CD4-positive, CD25-positive, alpha-beta regulatory T cell (primary cell): ENCODE measurements around the gene NUDT1. TPM values are rescaled to one million over a fixed set of nuclear protein-coding genes. Genes with fewer than 3 reads are reported as not detected.

ENCODE experiments used
- ATAC-seq, 2 donors: fragments of 150-1000 bp; cut with Tn5 transposase; one replicate each; pipeline ENCODE4 v1.10.0; 2021; ENCODE audit warnings: low read depth in 2 of 2, moderate number of reproducible peaks in 2 of 2, moderate library complexity in 1 of 2
- DNase-seq, 3 donors: peaks; one replicate each; pipeline versions ENCODE4 v3.0.0 to v3.0.0-alpha.2; 2012 to 2022; ENCODE audit warnings: mixed read lengths in 1 of 3
- H3K27ac ChIP-seq: one replicate; pipeline ENCODE4 v1.7.0; 2013; ENCODE audit warnings: mild to moderate bottlenecking, low read length; ENCODE audit not compliant: insufficient read depth, poor library complexity, severe bottlenecking
- H3K27me3 ChIP-seq: one replicate; pipeline ENCODE4 v1.7.0; 2013; ENCODE audit warnings: low read length; ENCODE audit not compliant: control insufficient read depth, insufficient read depth
- H3K36me3 ChIP-seq: one replicate; pipeline ENCODE4 v1.7.0; 2013; ENCODE audit warnings: mild to moderate bottlenecking, low read length, moderate library complexity; ENCODE audit not compliant: control insufficient read depth, insufficient read depth
- H3K4me1 ChIP-seq: 2 replicates; pipeline ENCODE4 v1.7.0; 2013; ENCODE audit warnings: mild to moderate bottlenecking, low read length; ENCODE audit not compliant: insufficient read depth, control insufficient read depth, poor library complexity, severe bottlenecking
- H3K4me3 ChIP-seq: one replicate; pipeline ENCODE4 v1.7.0; 2013; ENCODE audit warnings: low read depth, mild to moderate bottlenecking, low read length, moderate library complexity
- H3K9me3 ChIP-seq, 2 experiments: 1 replicate in 1 of 2; 2 replicates in 1 of 2; pipeline ENCODE4 v1.7.0; 2013; ENCODE audit warnings: low read length in 2 of 2, mild to moderate bottlenecking in 1 of 2, moderate library complexity in 1 of 2; ENCODE audit not compliant: control insufficient read depth in 2 of 2
- H3K27ac Mint-ChIP-seq, 3 donors: one replicate each; pipeline ENCODE4 v1.8.0; 2020 to 2022; ENCODE audit warnings: mild to moderate bottlenecking in 3 of 3, mixed read lengths in 3 of 3, moderate library complexity in 2 of 3
- H3K27me3 Mint-ChIP-seq: one replicate; pipeline ENCODE4 v1.8.0; 2022; ENCODE audit warnings: mild to moderate bottlenecking, mixed read lengths
- H3K36me3 Mint-ChIP-seq: one replicate; pipeline ENCODE4 v1.8.0; 2020; ENCODE audit warnings: mixed read lengths
- H3K4me1 Mint-ChIP-seq, 4 donors: one replicate each; pipeline ENCODE4 v1.8.0; 2020 to 2022; ENCODE audit warnings: mixed read lengths in 4 of 4, mild to moderate bottlenecking in 1 of 4
- H3K4me3 Mint-ChIP-seq, 4 donors: one replicate each; pipeline ENCODE4 v1.8.0; 2020 to 2022; ENCODE audit warnings: mild to moderate bottlenecking in 4 of 4, mixed read lengths in 4 of 4, moderate library complexity in 3 of 4
- H3K9me3 Mint-ChIP-seq, 7 donors: one replicate each; pipeline ENCODE4 v1.8.0; 2020 to 2022; ENCODE audit warnings: mixed read lengths in 7 of 7, mild to moderate bottlenecking in 3 of 7, moderate library complexity in 2 of 7
- polyA plus RNA-seq, 4 donors: library from polyadenylated mRNA; unstranded; fragments of 300-500 nt; fragmentation: Illumina TruSeq; gene quantifications; one replicate each; pipeline ENCODE4 v1.2.3, GENCODE V29; 2021
- total RNA-seq: library from RNA; stranded (reverse); gene quantifications from one replicate; pipeline ENCODE4 v1.2.3, GENCODE V29; 2022

Gene NUDT1
- total and polyA plus RNA-seq, 5 donors from 2014 or later: 17.5 to 73.7 (median 69.8) TPM

- no peaks in the 10 kb centered on the region for H3K9me3 ChIP-seq
- H3K4me3 ChIP-seq: no peak overlapping the region
- H3K27ac ChIP-seq: no peak overlapping the region
- Mint-ChIP-seq H3K4me3 (no peak overlapping the region), H3K27me3 (no peaks in the 10 kb centered on the region), H3K27ac (no peak overlapping the region), H3K4me1 (no peaks in the 10 kb centered on the region), H3K36me3 (peaks cover 8% of the 10 kb centered on the region), H3K9me3 (no peaks in the 10 kb centered on the region)
- no peaks in the 10 kb centered on the region for H3K4me1 ChIP-seq
- no peaks in the 10 kb centered on the region for H3K27me3 ChIP-seq
- ATAC-seq: no peak
- H3K36me3 ChIP-seq: no peaks in the 10 kb centered on the region
- no peak for DNase-seq
These were observed 29.4 kb downstream of the NUDT1 start for GRCh38 chr7:2271273-2272026.

DNA sequence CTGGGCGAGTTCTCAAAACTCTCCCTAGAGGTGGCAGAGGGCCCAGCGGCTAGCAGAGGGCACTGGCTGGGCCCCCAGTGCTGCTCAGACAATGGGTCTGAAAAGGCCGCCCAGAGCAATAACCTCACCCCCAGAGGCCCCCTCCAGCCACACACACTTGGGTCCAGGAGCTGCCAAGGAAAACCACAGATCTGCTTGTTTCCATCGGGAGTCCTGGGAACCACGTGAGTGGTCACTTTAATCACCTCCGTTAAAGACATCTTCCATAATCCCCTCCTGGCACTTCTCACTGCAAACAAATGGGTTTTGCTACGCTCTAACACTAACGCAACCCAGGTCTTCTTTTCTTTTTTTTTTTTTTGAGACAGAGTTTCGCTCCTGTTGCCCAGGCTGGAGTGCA, 30.0 kb downstream of the NUDT1 start:
- H3K27ac Mint-ChIP-seq: no peak overlapping the region
- H3K9me3 Mint-ChIP-seq: no peaks in the 10 kb centered on the region

DNA sequence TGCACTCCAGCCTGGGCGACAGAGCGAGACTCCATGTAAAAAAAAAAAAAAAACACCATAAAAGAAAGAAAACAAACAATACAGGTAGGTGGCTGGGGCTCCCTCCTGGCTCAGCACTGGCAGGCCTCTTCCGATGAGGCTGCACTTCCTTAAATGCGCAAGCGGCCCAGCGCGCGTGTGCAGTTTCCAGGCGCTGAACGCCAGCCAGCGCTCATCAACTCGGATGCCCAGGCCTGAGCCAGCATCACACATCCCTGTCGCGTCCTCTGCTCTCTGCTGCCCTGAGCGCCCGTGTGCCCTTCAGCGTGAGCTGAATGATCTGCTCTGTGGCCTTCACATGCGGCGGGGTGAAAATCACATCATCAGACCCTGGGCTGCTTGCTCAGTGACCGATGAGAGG, 31.8 kb downstream of the NUDT1 start:
- H3K36me3 Mint-ChIP-seq: peaks cover 17% of the 10 kb centered on the region
- H3K4me3 ChIP-seq: no peak overlapping the region
- no peaks in the 10 kb centered on the region for H3K27me3 ChIP-seq
- H3K4me1 ChIP-seq: no peaks in the 10 kb centered on the region
- H3K27ac Mint-ChIP-seq: no peak overlapping the region
- H3K9me3 Mint-ChIP-seq: no peaks in the 10 kb centered on the region
- no peak overlapping the region for H3K4me3 Mint-ChIP-seq
- no peak overlapping the region for H3K27ac ChIP-seq
- H3K9me3 ChIP-seq: no peaks in the 10 kb centered on the region
- no peaks in the 10 kb centered on the region for H3K4me1 Mint-ChIP-seq
- no peak for DNase-seq
- ATAC-seq: no peak
- no peaks in the 10 kb centered on the region for H3K27me3 Mint-ChIP-seq
- H3K36me3 ChIP-seq: peaks cover 4% of the 10 kb centered on the region

More for the DNA sequence above, 30.0 kb downstream of the NUDT1 start:
- no peaks in the 10 kb centered on the region for H3K27me3 ChIP-seq
- H3K36me3 Mint-ChIP-seq: peaks cover 13% of the 10 kb centered on the region
- H3K27ac ChIP-seq: no peak overlapping the region
- DNase-seq: no peak
- H3K27me3 Mint-ChIP-seq: no peaks in the 10 kb centered on the region
- no peaks in the 10 kb centered on the region for H3K9me3 ChIP-seq
- H3K4me3 ChIP-seq: no peak overlapping the region
- H3K4me1 Mint-ChIP-seq: no peaks in the 10 kb centered on the region
- peaks cover 3% of the 10 kb centered on the region for H3K36me3 ChIP-seq
- H3K4me3 Mint-ChIP-seq: no peak overlapping the region
- no peak for ATAC-seq
- H3K4me1 ChIP-seq: no peaks in the 10 kb centered on the region

GRCh38 chr7:2274666-2275065, 32.6 kb downstream of the NUDT1 start:
- Mint-ChIP-seq H3K9me3 (no peaks in the 10 kb centered on the region), H3K27ac (no peak overlapping the region), H3K4me1 (peaks cover 0 to under 1% (median 0%) of the 10 kb centered on the region in 4 donors), H3K27me3 (no peaks in the 10 kb centered on the region), H3K4me3 (no peak overlapping the region), H3K36me3 (peaks cover 14% of the 10 kb centered on the region)
- Histone ChIP-seq H3K36me3 (peaks cover 4% of the 10 kb centered on the region), H3K4me3 (no peak overlapping the region), H3K27ac (no peak overlapping the region), H3K4me1 (no peaks in the 10 kb centered on the region), H3K9me3 (no peaks in the 10 kb centered on the region), H3K27me3 (no peaks in the 10 kb centered on the region)
- ATAC-seq (no peak), DNase-seq (no peak)

GRCh38 chr7:2275101-2275500, 33.1 kb downstream of the NUDT1 start:
- Mint-ChIP-seq H3K36me3 (peaks cover 14% of the 10 kb centered on the region), H3K27me3 (no peaks in the 10 kb centered on the region), H3K4me3 (no peak overlapping the region), H3K9me3 (no peaks in the 10 kb centered on the region), H3K4me1 (peaks cover 0 to 4% (median under 1%) of the 10 kb centered on the region in 4 donors), H3K27ac (no peak overlapping the region)
- no peak for DNase-seq
- H3K4me3 ChIP-seq: no peak overlapping the region
- no peak overlapping the region for H3K27ac ChIP-seq
- no peaks in the 10 kb centered on the region for H3K4me1 ChIP-seq
- H3K27me3 ChIP-seq: no peaks in the 10 kb centered on the region
- H3K9me3 ChIP-seq: no peaks in the 10 kb centered on the region
- ATAC-seq: no peak
- H3K36me3 ChIP-seq: peaks cover 4% of the 10 kb centered on the region

DNA sequence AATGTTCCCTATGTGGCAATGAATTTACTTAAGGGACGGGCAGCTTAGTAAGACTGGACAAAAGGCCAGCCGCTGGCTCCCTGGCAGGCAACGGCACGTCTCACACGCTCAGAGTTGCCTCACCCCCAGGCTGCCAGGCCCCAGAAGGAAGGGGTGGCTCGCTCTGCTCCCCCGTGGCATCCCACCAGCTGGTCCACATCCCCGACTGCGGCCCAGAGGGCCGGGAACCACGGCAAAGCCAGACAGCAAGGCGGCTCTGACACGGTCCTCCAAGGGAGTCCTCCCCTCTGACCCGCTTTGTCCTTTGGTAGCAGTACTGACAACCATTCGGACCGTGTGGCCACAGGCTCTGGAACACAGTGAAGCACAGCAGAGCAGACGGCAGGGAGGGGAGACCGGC, 34.1 kb downstream of the NUDT1 start:
- H3K27me3 Mint-ChIP-seq: no peaks in the 10 kb centered on the region

DNA sequence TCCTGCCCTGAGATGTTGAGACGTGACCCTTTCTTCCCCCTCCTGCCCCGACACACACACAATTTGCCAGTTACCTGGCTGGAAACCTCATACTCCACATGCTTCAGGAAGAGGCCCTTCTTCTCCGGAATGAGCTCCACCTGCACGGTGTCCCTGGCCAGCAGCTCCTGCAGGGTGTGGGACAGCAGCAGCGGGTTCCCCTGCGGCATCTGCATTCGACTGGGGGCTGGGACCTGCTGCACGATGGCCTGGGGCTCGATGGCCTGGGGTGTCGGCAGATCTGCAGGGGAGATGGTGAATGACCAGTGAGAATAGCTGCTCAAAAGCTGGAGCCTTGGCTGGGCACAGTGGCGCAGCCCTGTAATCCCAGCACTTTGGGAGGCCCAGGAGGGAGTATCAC, 36.0 kb downstream of the NUDT1 start:
- Histone ChIP-seq H3K9me3 (no peaks in the 10 kb centered on the region), H3K27me3 (no peaks in the 10 kb centered on the region), H3K27ac (no peak overlapping the region), H3K4me1 (no peaks in the 10 kb centered on the region), H3K4me3 (no peak overlapping the region), H3K36me3 (peaks cover 4% of the 10 kb centered on the region)
- DNase-seq (no peak), ATAC-seq (no peak)
- no peaks in the 10 kb centered on the region for H3K9me3 Mint-ChIP-seq
- H3K36me3 Mint-ChIP-seq: peaks cover 8% of the 10 kb centered on the region
- H3K4me1 Mint-ChIP-seq: peaks cover 0 to 4% (median 2%) of the 10 kb centered on the region in 4 donors
- H3K4me3 Mint-ChIP-seq: no peak overlapping the region
- no peaks in the 10 kb centered on the region for H3K27me3 Mint-ChIP-seq
- no peak overlapping the region for H3K27ac Mint-ChIP-seq

More for the DNA sequence above, 34.1 kb downstream of the NUDT1 start:
- H3K4me3 ChIP-seq: no peak overlapping the region
- no peak overlapping the region for H3K27ac ChIP-seq
- H3K4me3 Mint-ChIP-seq: no peak overlapping the region
- H3K36me3 Mint-ChIP-seq: peaks cover 13% of the 10 kb centered on the region
- no peak overlapping the region for H3K27ac Mint-ChIP-seq
- no peaks in the 10 kb centered on the region for H3K4me1 ChIP-seq
- no peaks in the 10 kb centered on the region for H3K27me3 ChIP-seq
- H3K36me3 ChIP-seq: peaks cover 4% of the 10 kb centered on the region
- peaks cover 0 to 4% (median under 1%) of the 10 kb centered on the region in 4 donors for H3K4me1 Mint-ChIP-seq
- ATAC-seq (no peak), DNase-seq (no peak)
- H3K9me3 Mint-ChIP-seq: no peaks in the 10 kb centered on the region
- no peaks in the 10 kb centered on the region for H3K9me3 ChIP-seq

- no peak overlapping the region for H3K4me3 ChIP-seq
- H3K9me3 ChIP-seq: no peaks in the 10 kb centered on the region
- ATAC-seq (no peak), DNase-seq (no peak)
- Mint-ChIP-seq H3K27me3 (no peaks in the 10 kb centered on the region), H3K36me3 (peaks cover 8% of the 10 kb centered on the region), H3K4me3 (no peak overlapping the region), H3K4me1 (peaks cover 0 to 4% (median 2%) of the 10 kb centered on the region in 4 donors), H3K27ac (no peak overlapping the region), H3K9me3 (no peaks in the 10 kb centered on the region)
- no peaks in the 10 kb centered on the region for H3K27me3 ChIP-seq
- peaks cover 4% of the 10 kb centered on the region for H3K36me3 ChIP-seq
- H3K27ac ChIP-seq: no peak overlapping the region
- no peaks in the 10 kb centered on the region for H3K4me1 ChIP-seq
These were observed 37.9 kb downstream of the NUDT1 start for GRCh38 chr7:2279896-2280295.
